Prostate gland (tissue), 2 donors: ENCODE data around the gene SCN5A. TPM values are rescaled to one million over a fixed set of nuclear protein-coding genes. Genes with fewer than 3 reads are reported as not detected.

Experiments
- DNase-seq: peaks from one replicate; pipeline ENCODE4 v3.0.0-alpha.2; 2019; ENCODE audit warnings: low spot score
- H3K27ac ChIP-seq, 2 donors: fragments of 200-600 bp; sonication (generic); 2 replicates each; pipeline ENCODE4 v1.5.1; 2017 to 2019
- H3K27me3 ChIP-seq: fragments of 200-600 bp; sonication (generic); replicated peaks from 2 replicates; pipeline ENCODE4 v1.5.1; 2019; ENCODE audit not compliant: insufficient read depth
- H3K36me3 ChIP-seq, 2 donors: fragments of 200-600 bp; sonication (generic); 1 replicate in 1 of 2; 2 replicates in 1 of 2; pipeline versions ENCODE4 v1.5.1 to v1.8.1; 2017 to 2019
- H3K4me1 ChIP-seq: fragments of 200-600 bp; sonication (generic); replicated peaks from 2 replicates; pipeline ENCODE4 v1.5.1; 2019
- H3K4me3 ChIP-seq, 2 donors: fragments of 200-600 bp; sonication (generic); 2 replicates each; pipeline ENCODE4 v1.5.1; 2017 to 2019
- H3K9me3 ChIP-seq: fragments of 200-600 bp; sonication (generic); 2 replicates; pipeline ENCODE4 v1.5.1; 2017
- POLR2A ChIP-seq: fragments of 450-650 bp; IDR thresholded peaks from one replicate; pipeline ENCODE4 v1.6.1; 2016; ENCODE audit warnings: antibody characterized with exemption, mild to moderate bottlenecking
- POLR2AphosphoS5 ChIP-seq: sonication (generic); formaldehyde crosslinking; IDR thresholded peaks from one replicate; pipeline ENCODE4 v1.6.1; 2017; ENCODE audit warnings: antibody characterized with exemption
- WGBS: methylation state at CpG from one replicate; pipeline ENCODE4 v1.1.5; 2018; 5-methylcytosine and 5-hydroxymethylcytosine counted together
- intact Hi-C: fragments of 100-400 bp; cut with DNase I; formaldehyde crosslinking; loops from one replicate; pipeline ENCODE4 v1.14.2; 2022
- total RNA-seq, 2 donors: library from RNA; depleted of rRNA; stranded (reverse); fragments of >200 nt; gene quantifications; one replicate each; pipeline ENCODE4 v1.1.0, GENCODE V29; 2016
- TF ChIP-seq, protein P1 (sequence below), 4 experiments: fragments of 200-600 bp in 2 of 4; fragments of 450-650 bp in 2 of 4; sonication (generic) in 2 of 4; IDR thresholded peaks; 1 replicate in 3 of 4; 2 replicates in 1 of 4; pipeline ENCODE4 v1.5.1; 2016 to 2019; ENCODE audit warnings: antibody characterized with exemption in 4 of 4, mild to moderate bottlenecking in 2 of 4, moderate library complexity in 2 of 4

Gene SCN5A
- total RNA-seq, 2 donors from 2014 or later = 0.23 to 1.5 TPM

DNA sequence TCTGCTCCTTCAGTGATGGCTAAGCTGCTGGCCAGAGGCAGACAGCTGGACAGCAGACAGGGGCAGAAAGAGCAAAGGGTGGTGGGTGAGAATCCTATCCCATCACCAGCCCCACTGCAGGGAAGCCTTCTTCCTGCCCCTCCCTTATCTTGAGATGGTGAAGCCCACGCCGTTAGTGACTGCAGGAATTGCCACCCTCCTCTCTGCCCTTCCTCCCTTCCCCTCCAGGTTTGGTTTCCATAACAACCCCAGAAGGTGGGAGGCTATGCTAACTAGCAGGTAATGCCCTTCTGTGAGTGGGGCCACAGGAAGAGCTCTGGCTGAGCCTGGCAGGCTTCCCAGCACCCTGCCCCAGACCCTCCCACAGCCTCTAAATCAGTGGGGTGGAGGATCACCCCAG lies 32.8 kb downstream of the SCN5A start:
- no peak overlapping the region for H3K4me3 ChIP-seq
- intact Hi-C loops = no loop called here
- WGBS = 43% methylated on average over 2 of the region's 2 CpGs
- no peaks in the 10 kb centered on the region for H3K9me3 ChIP-seq
- H3K27me3 ChIP-seq = no peaks in the 10 kb centered on the region
- H3K4me1 ChIP-seq = no peaks in the 10 kb centered on the region
- TF ChIP-seq, protein P1, sequence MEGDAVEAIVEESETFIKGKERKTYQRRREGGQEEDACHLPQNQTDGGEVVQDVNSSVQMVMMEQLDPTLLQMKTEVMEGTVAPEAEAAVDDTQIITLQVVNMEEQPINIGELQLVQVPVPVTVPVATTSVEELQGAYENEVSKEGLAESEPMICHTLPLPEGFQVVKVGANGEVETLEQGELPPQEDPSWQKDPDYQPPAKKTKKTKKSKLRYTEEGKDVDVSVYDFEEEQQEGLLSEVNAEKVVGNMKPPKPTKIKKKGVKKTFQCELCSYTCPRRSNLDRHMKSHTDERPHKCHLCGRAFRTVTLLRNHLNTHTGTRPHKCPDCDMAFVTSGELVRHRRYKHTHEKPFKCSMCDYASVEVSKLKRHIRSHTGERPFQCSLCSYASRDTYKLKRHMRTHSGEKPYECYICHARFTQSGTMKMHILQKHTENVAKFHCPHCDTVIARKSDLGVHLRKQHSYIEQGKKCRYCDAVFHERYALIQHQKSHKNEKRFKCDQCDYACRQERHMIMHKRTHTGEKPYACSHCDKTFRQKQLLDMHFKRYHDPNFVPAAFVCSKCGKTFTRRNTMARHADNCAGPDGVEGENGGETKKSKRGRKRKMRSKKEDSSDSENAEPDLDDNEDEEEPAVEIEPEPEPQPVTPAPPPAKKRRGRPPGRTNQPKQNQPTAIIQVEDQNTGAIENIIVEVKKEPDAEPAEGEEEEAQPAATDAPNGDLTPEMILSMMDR (IDR thresholded peaks at IDR 0.05) = no peak
- TF ChIP-seq POLR2A = no peak
- TF ChIP-seq POLR2AphosphoS5 = no peak
- H3K36me3 ChIP-seq = no peaks in the 10 kb centered on the region
- H3K27ac ChIP-seq = no peak overlapping the region
- DNase-seq = no peak

DNA sequence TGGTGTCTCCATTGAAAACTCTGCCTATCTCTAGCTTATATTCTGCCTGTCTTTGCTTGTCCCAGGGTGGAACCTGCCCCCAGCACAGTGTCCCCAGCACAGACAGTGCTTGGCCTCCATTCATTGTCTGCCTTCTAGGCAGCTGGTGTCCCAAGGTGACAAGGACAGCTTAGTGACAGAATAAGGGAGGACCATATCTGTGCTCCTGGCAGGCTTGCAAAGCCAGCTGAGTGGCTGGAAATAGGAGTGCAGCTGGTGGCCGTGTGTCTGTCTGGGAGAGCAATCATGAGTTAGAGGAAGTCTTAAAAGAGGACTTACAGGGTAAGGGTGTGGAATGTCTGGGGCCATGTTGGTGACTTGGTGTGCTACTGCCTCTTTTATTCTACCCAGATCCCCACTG lies 33.4 kb downstream of the SCN5A start:
- intact Hi-C loops = no loop called here
- TF ChIP-seq POLR2A (no peak), POLR2AphosphoS5 (no peak)
- TF ChIP-seq, protein P1 (IDR thresholded peaks at IDR 0.05) = no peak
- H3K4me1 ChIP-seq = no peaks in the 10 kb centered on the region
- no peak overlapping the region for H3K4me3 ChIP-seq
- no peak overlapping the region for H3K27ac ChIP-seq
- 33% methylated on average over 1 of the region's 1 CpG for WGBS
- no peaks in the 10 kb centered on the region for H3K9me3 ChIP-seq
- H3K27me3 ChIP-seq = no peaks in the 10 kb centered on the region
- H3K36me3 ChIP-seq = no peaks in the 10 kb centered on the region
- DNase-seq = no peak

DNA sequence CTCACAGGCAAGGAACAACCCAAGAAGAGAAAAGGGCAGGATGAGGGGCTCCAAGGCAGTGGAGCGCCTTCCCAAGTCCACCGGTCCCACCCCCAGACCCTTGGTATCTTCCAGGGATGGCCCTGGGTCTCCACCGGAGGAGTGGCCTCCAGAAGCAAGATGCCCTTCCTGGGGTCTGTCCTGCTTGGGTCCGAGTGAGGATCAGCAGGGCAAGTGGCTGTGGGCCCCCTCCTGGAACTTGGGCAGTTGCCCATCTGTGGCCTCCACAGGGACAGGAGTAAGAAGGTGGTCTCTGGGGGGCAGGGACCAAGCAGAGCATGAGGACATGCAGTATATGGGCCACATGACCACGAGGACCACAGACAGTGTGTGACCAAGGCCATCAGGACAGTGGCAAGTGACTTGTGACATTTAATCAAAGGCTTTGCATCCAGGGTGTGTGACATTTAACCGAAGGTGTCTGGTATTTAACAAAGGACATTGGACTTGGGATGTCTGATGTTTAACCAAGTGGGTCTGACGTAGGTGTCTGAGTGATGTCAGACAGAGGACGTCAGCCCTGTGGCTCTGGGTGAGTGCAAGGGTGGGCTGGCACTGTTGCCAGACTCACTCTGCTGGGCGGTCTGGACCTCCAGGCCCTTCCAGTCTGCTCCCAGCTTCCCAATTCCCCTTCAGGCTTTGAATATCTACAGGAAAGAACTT lies 34.7 kb downstream of the SCN5A start:
- DNase-seq = no peak
- Histone ChIP-seq H3K27ac (no peak overlapping the region), H3K4me1 (no peaks in the 10 kb centered on the region), H3K9me3 (no peaks in the 10 kb centered on the region), H3K4me3 (no peak overlapping the region), H3K36me3 (no peaks in the 10 kb centered on the region), H3K27me3 (no peaks in the 10 kb centered on the region)
- WGBS = 91% methylated on average over 9 of the region's 9 CpGs
- intact Hi-C loops = no loop called here
- TF ChIP-seq POLR2A = no peak

DNA sequence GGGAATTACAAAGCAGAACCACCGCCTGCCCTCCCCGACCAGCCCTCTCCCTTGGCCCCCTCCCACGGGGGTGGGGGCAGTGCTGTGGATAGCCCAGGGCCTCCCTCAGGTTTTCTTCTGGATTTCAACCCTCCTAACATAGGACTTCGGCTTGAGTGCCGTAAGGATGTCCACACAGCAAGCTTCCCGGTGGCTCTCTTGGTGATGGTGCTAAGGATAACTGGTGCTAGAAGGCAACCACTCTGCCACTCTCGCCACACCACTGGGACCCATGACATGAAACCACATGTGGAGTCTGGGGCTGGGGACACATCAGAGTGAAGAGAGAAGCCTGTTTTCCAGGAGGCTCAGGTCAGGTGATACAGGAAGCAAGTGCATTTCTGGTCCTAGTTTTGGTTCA lies 35.4 kb downstream of the SCN5A start:
- Histone ChIP-seq H3K27ac (no peak overlapping the region), H3K9me3 (no peaks in the 10 kb centered on the region), H3K4me1 (no peaks in the 10 kb centered on the region), H3K36me3 (no peaks in the 10 kb centered on the region), H3K4me3 (no peak overlapping the region), H3K27me3 (no peaks in the 10 kb centered on the region)
- no peak for DNase-seq
- intact Hi-C loops = no loop called here
- WGBS = 82% methylated on average over 7 of the region's 7 CpGs
- TF ChIP-seq POLR2A (no peak), POLR2AphosphoS5 (no peak)
- TF ChIP-seq, protein P1 (IDR thresholded peaks at IDR 0.05) = no peak

DNA sequence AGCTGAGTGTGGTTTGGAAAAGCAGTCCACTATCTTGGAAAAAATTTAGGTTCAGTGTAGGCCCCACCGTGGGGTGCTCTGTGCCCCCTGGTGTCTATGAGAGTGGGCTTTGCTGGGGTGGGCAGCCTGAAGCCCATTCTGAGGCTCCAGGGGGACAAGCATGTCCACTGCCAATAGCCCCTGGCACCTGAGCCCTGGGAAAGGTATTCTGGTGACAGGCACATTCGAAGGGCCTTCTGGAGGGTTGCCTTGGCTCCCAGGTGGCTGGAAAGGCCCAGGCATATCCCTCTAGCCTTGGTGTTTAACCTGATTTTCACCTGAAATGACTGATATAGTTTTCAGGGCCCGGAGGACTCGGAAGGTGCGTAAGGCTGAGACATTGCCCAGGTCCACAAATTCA lies 36.1 kb downstream of the SCN5A start:
- WGBS = 91% methylated on average over 5 of the region's 5 CpGs
- intact Hi-C loops = no loop called here
- no peak overlapping the region for H3K27ac ChIP-seq
- no peaks in the 10 kb centered on the region for H3K4me1 ChIP-seq
- H3K27me3 ChIP-seq = no peaks in the 10 kb centered on the region
- H3K9me3 ChIP-seq = no peaks in the 10 kb centered on the region
- no peaks in the 10 kb centered on the region for H3K36me3 ChIP-seq
- no peak for DNase-seq
- no peak overlapping the region for H3K4me3 ChIP-seq
- TF ChIP-seq POLR2A (no peak), POLR2AphosphoS5 (no peak)
- TF ChIP-seq, protein P1 (IDR thresholded peaks at IDR 0.05) = no peak
